Karpas-422 (cell line): ENCODE data around the gene RAB12. TPM values are rescaled to one million over a fixed set of nuclear protein-coding genes. Genes with fewer than 3 reads are reported as not detected.
"Not testable (repeated sequence)": the region's sequence is repeated elsewhere in the genome, so short reads cannot be mapped to it uniquely, and the experiment has no call there.

Experiments used
- DNase-seq: peaks from one replicate; pipeline ENCODE4 v3.0.0-alpha.2; 2015
- H2AFZ ChIP-seq: fragments of 200-600 bp; sonication (generic); 2 replicates; pipeline ENCODE4 v1.6.1; 2014; ENCODE audit warnings: antibody characterized with exemption, low read length, mixed read lengths
- H3K27ac ChIP-seq: fragments of 200-600 bp; sonication (generic); 2 replicates; pipeline ENCODE4 v1.5.1; 2014; ENCODE audit warnings: mild to moderate bottlenecking, low read length, moderate library complexity
- H3K27me3 ChIP-seq: fragments of 200-600 bp; sonication (generic); 2 replicates; pipeline ENCODE4 v1.6.1; 2014; ENCODE audit warnings: low read length, mixed read lengths
- H3K36me3 ChIP-seq: fragments of 200-600 bp; sonication (generic); 2 replicates; pipeline ENCODE4 v1.6.1; 2014; ENCODE audit warnings: low read length, mixed read lengths; ENCODE audit not compliant: insufficient read depth
- H3K4me1 ChIP-seq: fragments of 200-600 bp; sonication (generic); 2 replicates; pipeline ENCODE4 v1.6.1; 2014; ENCODE audit warnings: mild to moderate bottlenecking, low read length, mixed read lengths
- H3K4me2 ChIP-seq: fragments of 200-600 bp; sonication (generic); 2 replicates; pipeline ENCODE4 v1.6.1; 2014; ENCODE audit warnings: low read length, low read depth, mild to moderate bottlenecking; ENCODE audit not compliant: poor library complexity, severe bottlenecking
- H3K4me3 ChIP-seq: fragments of 200-600 bp; sonication (generic); 2 replicates; pipeline ENCODE4 v1.5.1; 2014; ENCODE audit warnings: mild to moderate bottlenecking, antibody characterized with exemption, low read length, mixed read lengths
- H3K79me2 ChIP-seq: fragments of 200-600 bp; sonication (generic); 2 replicates; pipeline ENCODE4 v1.6.1; 2014; ENCODE audit warnings: mild to moderate bottlenecking, low read length, mixed read lengths
- H3K9ac ChIP-seq: fragments of 200-600 bp; sonication (generic); 2 replicates; pipeline ENCODE4 v1.6.0; 2014; ENCODE audit warnings: low read length
- H3K9me2 ChIP-seq: fragments of 200-600 bp; sonication (generic), shearing (Covaris generic); replicated peaks from 2 replicates; pipeline ENCODE4 v1.6.0; 2014; ENCODE audit warnings: mild to moderate bottlenecking, low read length, moderate library complexity; ENCODE audit not compliant: insufficient read depth
- H3K9me3 ChIP-seq: fragments of 300-700, 200-600 bp; sonication (generic); 2 replicates; pipeline ENCODE4 v1.6.1; 2014; ENCODE audit warnings: low read length, mixed read lengths
- H4K20me1 ChIP-seq: fragments of 200-600 bp; sonication (generic); 2 replicates; pipeline ENCODE4 v1.6.1; 2014; ENCODE audit warnings: mild to moderate bottlenecking, antibody characterized with exemption, low read length, low read depth; ENCODE audit not compliant: insufficient read depth
- total RNA-seq: library from RNA; depleted of rRNA; stranded (reverse); fragments of >200 nt; shearing (Covaris generic); gene quantifications from 2 replicates; pipeline ENCODE4 v1.2.3, GENCODE V29; 2014; ENCODE audit warnings: low replicate concordance

The RAB12 gene
- total RNA-seq, 1 experiment from 2014 or later = 17.2 TPM

DNA sequence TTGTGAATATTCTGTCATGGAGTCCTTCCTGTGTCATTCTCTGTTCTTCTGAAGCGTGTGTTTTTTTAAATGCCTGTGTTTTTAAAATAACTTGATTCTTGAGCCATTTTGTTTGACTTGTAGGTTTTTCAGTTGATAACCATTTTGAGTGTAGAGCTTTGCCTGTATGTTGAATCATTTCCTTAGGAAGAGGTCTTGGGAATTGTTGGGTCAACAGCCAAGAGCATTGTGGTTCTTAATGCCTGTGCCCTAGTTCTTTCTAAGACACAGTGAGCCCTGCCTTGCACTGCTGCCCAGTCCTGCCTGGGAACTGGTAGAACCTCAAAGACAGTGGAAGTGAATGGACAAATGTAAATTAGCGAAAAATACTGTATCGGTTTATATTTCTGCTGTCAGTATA lies 25.9 kb downstream of the RAB12 start:
- Histone ChIP-seq H3K9me2 (no peaks in the 10 kb centered on the region), H3K36me3 (peaks cover 44% of the 10 kb centered on the region), H3K4me1 (no peaks in the 10 kb centered on the region), H3K9me3 (no peaks in the 10 kb centered on the region), H4K20me1 (peaks cover 12% of the 10 kb centered on the region; the same call in 1 of the 2 replicates), H2AFZ (no peak overlapping the region), H3K4me3 (no peak overlapping the region), H3K79me2 (peaks cover 19% of the 10 kb centered on the region), H3K4me2 (no peak overlapping the region), H3K27ac (no peak overlapping the region), H3K9ac (no peak overlapping the region), H3K27me3 (no peaks in the 10 kb centered on the region)
- no peak for DNase-seq

DNA sequence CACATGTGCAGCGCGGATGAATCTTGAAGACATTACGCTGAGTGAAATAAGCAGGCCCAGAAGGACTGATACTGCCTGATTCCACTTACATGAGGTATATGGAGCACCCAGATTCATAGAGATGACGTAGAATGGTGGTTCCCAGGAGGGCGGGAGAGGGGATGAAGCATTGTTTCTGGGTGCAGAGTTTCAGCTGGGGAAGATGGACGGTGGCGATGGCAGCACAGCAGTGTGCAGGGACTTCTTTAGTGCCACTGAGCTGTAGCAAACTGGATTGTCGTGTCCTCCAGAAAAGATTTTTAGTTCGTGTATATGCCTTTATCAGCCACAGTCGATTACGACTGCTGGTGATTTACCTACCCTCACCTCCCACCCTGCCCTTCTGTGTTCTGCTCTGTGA lies 30.5 kb downstream of the RAB12 start:
- Histone ChIP-seq H3K36me3 (peaks cover 32% of the 10 kb centered on the region), H4K20me1 (peaks cover 13% of the 10 kb centered on the region; the same call in 1 of the 2 replicates), H3K79me2 (no peaks in the 10 kb centered on the region), H3K4me2 (no peak overlapping the region), H2AFZ (no peak overlapping the region), H3K9ac (no peak overlapping the region), H3K4me1 (no peaks in the 10 kb centered on the region), H3K27me3 (no peaks in the 10 kb centered on the region), H3K27ac (no peak overlapping the region), H3K4me3 (no peak overlapping the region), H3K9me3 (no peaks in the 10 kb centered on the region), H3K9me2 (no peaks in the 10 kb centered on the region)
- no peak for DNase-seq

DNA sequence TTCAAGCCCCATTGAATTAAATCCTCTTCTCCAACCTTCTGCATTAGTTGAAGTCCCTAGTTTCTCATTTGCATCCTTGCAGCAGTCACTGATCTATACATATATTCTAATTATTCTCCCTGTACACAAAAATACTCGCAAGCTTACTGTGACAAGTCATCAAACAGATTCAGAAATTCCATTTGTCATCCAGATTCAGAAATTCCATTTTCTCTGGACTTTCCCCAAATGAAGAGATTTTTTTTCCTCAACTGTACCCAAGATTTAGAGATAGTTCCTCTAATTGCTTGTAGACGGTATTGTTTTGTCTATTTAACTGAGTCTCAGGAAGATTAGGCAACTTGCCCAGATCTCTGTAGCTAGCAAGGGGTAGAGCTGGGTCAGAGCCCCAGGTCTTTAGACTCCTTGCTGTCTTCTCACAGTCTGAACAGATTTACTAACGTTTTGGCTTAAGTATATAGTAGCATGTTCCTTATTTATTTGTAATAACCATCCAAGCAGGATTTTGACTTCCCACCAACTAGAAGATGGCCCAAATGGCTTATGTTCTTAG lies 34.2 kb downstream of the RAB12 start:
- peaks cover 15% of the 10 kb centered on the region for H3K36me3 ChIP-seq
- H3K9me3 ChIP-seq = no peaks in the 10 kb centered on the region
- peaks cover 13% of the 10 kb centered on the region; the same call in 1 of the 2 replicates for H4K20me1 ChIP-seq
- H3K27ac ChIP-seq = no peak overlapping the region
- H3K4me1 ChIP-seq = no peaks in the 10 kb centered on the region
- DNase-seq = no peak
- no peak overlapping the region for H2AFZ ChIP-seq
- no peak overlapping the region for H3K9ac ChIP-seq
- H3K9me2 ChIP-seq = no peaks in the 10 kb centered on the region
- H3K79me2 ChIP-seq = no peaks in the 10 kb centered on the region
- no peak overlapping the region for H3K4me2 ChIP-seq
- no peak overlapping the region for H3K4me3 ChIP-seq
- H3K27me3 ChIP-seq = no peaks in the 10 kb centered on the region

DNA sequence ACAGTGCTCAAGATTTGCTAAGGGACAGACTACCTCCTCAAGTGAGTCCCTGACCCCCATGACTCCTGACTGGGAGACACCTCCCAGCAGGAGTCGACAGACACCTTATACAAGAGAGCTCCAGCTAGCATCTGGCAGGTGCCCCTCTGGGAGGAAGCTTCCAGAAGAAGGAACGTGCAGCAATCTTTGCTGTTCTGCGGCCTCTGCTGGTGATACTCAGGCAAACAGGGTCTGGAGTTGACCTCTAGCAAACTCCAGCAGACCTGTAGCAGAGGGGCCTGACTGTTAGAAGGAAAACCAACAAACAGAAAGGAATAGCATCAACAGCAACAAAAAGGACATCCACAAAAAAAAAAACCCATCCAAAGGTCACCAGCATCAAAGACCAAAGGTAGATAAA lies 38.1 kb downstream of the RAB12 start:
- H3K4me1 ChIP-seq, H3K9me2 ChIP-seq, H3K79me2 ChIP-seq, H3K4me2 ChIP-seq, H3K27ac ChIP-seq, H2AFZ ChIP-seq, H3K9ac ChIP-seq, H3K4me3 ChIP-seq, H3K27me3 ChIP-seq, H3K9me3 ChIP-seq, H3K36me3 ChIP-seq, H4K20me1 ChIP-seq: not testable (repeated sequence)
- peak; percentile 38 for DNase-seq

DNA sequence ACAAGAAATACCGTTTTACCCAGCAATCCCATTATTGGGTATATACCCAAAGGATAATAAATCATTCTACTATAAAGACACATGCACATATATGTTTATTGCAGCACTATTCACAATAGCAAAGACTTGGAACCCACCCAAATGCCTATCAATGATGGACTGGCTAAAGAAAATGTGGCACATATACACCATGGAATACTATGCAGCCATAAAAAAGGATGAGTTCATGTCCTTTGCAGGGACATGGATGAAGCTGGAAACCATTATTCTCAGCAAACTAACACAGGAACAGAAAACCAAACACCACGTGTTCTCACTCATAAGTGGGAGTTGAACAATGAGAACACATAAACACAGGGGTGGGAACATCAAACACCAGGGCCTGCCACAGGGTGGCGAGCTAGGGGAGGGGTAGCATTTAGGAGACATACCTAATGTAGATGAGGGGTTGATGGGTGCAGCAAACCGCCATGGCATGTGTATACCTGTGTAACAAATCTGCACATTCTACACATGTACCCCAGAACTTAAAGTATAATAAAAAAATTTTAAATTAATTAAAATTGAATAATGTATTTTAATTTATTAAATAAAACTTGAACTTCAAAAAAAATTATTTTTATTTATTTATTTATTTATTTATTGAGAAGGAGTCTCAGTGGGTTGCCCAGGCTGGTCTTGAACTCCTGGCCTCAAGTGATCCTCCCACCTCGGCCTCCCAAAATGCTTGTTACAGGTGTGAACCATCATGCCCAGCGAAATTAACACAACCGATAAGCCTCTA lies 42.4 kb downstream of the RAB12 start:
- H3K4me1 ChIP-seq, H3K79me2 ChIP-seq, H3K4me2 ChIP-seq, H3K9me3 ChIP-seq, H3K4me3 ChIP-seq, H3K9me2 ChIP-seq, H3K27ac ChIP-seq, H3K9ac ChIP-seq, H3K36me3 ChIP-seq, H3K27me3 ChIP-seq, H4K20me1 ChIP-seq, H2AFZ ChIP-seq: not testable (repeated sequence)
- DNase-seq = peak; percentile 36

DNA sequence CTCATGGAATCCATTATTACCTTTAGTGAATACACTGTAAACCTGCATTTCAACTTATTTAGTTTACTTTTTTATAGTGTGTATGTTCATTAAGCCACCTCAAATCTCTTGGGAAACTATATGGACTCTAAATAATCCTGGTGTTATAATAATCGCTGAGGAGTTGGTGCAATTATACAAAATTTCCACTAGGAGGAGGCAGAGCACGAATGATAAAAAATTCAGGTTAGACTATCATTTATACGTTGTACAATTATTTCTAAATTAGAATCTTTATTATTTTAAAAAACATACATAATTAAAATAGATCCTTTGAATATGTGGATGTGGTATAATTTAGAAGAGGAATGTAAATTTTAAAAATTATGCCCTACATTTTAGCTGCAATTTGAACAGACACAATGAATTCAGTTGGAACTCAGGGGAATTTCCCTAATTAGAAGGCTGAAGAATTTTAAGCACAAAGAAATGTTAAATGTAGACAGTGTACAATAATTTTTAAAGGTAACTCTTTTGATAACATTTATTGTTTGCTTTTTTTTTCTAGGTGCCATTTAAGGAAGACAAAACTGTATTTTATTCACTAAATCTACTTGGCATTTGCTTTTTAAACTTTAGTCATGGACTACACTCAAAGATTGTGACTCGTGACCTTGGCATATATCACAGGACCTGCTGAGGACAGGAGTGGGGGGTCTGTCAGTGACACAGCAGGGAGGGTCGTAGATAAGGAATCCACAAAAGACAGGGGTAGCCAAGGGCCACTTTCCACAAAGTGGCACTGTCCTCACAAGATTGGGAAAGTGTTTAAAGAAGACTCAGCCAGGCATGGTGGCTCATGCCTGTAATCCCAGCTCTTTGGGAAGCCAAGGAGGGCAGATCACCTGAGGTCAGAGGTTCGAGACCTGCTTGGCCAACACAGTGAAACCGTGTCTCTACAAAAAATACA lies 45.5 kb downstream of the RAB12 start:
- Histone ChIP-seq H3K4me1 (no peaks in the 10 kb centered on the region), H4K20me1 (no peaks in the 10 kb centered on the region), H3K4me3 (no peak overlapping the region), H3K9me2 (no peaks in the 10 kb centered on the region), H3K27me3 (no peaks in the 10 kb centered on the region), H3K4me2 (no peak overlapping the region), H3K9me3 (no peaks in the 10 kb centered on the region), H2AFZ (no peak overlapping the region), H3K79me2 (no peaks in the 10 kb centered on the region), H3K9ac (no peak overlapping the region), H3K27ac (no peak overlapping the region), H3K36me3 (no peaks in the 10 kb centered on the region)
- DNase-seq = peak; percentile 57

DNA sequence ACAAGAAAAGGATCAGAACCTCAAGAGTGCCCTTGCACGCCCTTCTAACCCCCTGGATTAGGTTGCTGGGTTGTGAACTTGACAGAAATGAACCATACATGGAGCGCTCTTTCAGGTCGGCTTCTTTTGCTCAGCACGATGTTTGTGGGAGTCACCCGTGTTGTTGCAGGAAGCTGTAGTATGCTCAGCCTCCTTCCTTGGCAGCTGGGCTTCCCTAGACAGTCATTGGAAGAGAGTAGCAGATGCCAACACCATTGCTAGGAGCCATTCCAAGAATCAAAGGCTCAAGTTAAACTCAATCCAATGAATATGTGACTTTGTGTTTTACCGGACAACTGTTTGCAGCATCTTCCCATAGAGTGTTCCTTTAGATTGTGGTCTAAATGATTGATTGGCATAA lies 47.0 kb downstream of the RAB12 start:
- H3K36me3 ChIP-seq = no peaks in the 10 kb centered on the region
- no peak overlapping the region for H3K4me2 ChIP-seq
- no peak for DNase-seq
- no peaks in the 10 kb centered on the region for H3K4me1 ChIP-seq
- H2AFZ ChIP-seq = no peak overlapping the region
- H3K9me3 ChIP-seq = no peaks in the 10 kb centered on the region
- H3K4me3 ChIP-seq = no peak overlapping the region
- H3K9ac ChIP-seq = no peak overlapping the region
- H3K27ac ChIP-seq = no peak overlapping the region
- no peaks in the 10 kb centered on the region for H4K20me1 ChIP-seq
- no peaks in the 10 kb centered on the region for H3K9me2 ChIP-seq
- no peaks in the 10 kb centered on the region for H3K27me3 ChIP-seq
- no peaks in the 10 kb centered on the region for H3K79me2 ChIP-seq
